Right cardiac atrium (tissue), 5 donors: ENCODE data around the gene TPRKB. TPM values are rescaled to one million over a fixed set of nuclear protein-coding genes. Genes with fewer than 3 reads are reported as not detected.
"Not testable (repeated sequence)": the region's sequence is repeated elsewhere in the genome, so short reads cannot be mapped to it uniquely, and the experiment has no call there.

Experiments
- ATAC-seq, 2 donors: fragments of 200-7000 bp; cut with Tn5 transposase; one replicate each; pipeline versions ENCODE4 v1.8.0 to v1.9.1; 2020; ENCODE audit warnings: moderate library complexity in 2 of 2, mild to moderate bottlenecking in 1 of 2
- DNase-seq, 3 donors: peaks; one replicate each; pipeline ENCODE4 v3.0.0-alpha.2; 2020
- H3K27ac ChIP-seq: one replicate; pipeline ENCODE4 v1.5.1; 2013; ENCODE audit warnings: mild to moderate bottlenecking, low read length, control low read depth, moderate library complexity
- H3K27me3 ChIP-seq: one replicate; pipeline ENCODE4 v1.6.1; 2013; ENCODE audit not compliant: control insufficient read depth, insufficient read depth
- H3K4me1 ChIP-seq: one replicate; pipeline ENCODE4 v1.6.1; 2013; ENCODE audit warnings: low read length; ENCODE audit not compliant: control insufficient read depth, insufficient read depth
- H3K4me3 ChIP-seq: one replicate; pipeline ENCODE4 v1.5.1; 2013; ENCODE audit warnings: low read length, control low read depth
- H3K9me3 ChIP-seq: one replicate; pipeline ENCODE4 v1.6.1; 2013; ENCODE audit warnings: low read length; ENCODE audit not compliant: control insufficient read depth
- WGBS: extraction: QIAGEN DNeasy Blood & Tissue Kit; methylation state at CpG from one replicate; pipeline ENCODE4 v1.1.7; 2013; 5-methylcytosine and 5-hydroxymethylcytosine counted together
- intact Hi-C, 4 donors: fragments of 100-400 bp; cut with DNase I; formaldehyde crosslinking; loops; one replicate each; pipeline versions ENCODE4 v1.11.0 to v1.14.0; 2022 to 2023
- polyA plus RNA-seq: library from polyadenylated mRNA; stranded (reverse); fragments of 200-250 nt; gene quantifications from one replicate; pipeline ENCODE4 v1.2.3, GENCODE V29; 2013
- total RNA-seq, 4 donors: library from RNA; stranded (reverse); fragmentation: NEBNext Ultra II Directional; extraction: Animal tissue kit (Norgen Biotek cat#: 25700); gene quantifications; one replicate each; pipeline ENCODE4 v1.2.1, GENCODE V29; 2021
- donor health status: healthy with polysubstance abuse.
- donor health status: DM: no; HTN: yes; CAD: no.
- donor health status: DM: no; HTN: no; CAD: no.
- donor health status: DM: no; HTN: yes; CAD: no; lungs with severe emphysema.
- donor health status: DM: yes; HTN: yes; CAD: no.

The TPRKB gene
- total and polyA plus RNA-seq, 5 donors, result 19.2 to 74.1 (median 28.9) TPM

- not testable (repeated sequence) for H3K27ac ChIP-seq, DNase-seq, H3K27me3 ChIP-seq, H3K4me1 ChIP-seq, H3K9me3 ChIP-seq, H3K4me3 ChIP-seq
- ATAC-seq, result peak; percentile 29 to 35
- 43% methylated on average over 9 of the region's 9 CpGs for WGBS
- intact Hi-C loops, result loop anchor here in 1 of 4 donors (10.0 kb wide), 1 partner anchor 90 kb away; no protein-coding TSS in a partner anchor
Observed at GRCh38 chr2:73684905-73685304, 52.2 kb downstream of the TPRKB start.

- not testable (repeated sequence) for H3K4me3 ChIP-seq, H3K27me3 ChIP-seq, H3K4me1 ChIP-seq, ATAC-seq, H3K9me3 ChIP-seq, H3K27ac ChIP-seq
- peak in 1 of 3 donors; percentile 41 for DNase-seq
- 83% methylated on average over 1 of the region's 1 CpG for WGBS
- intact Hi-C loops, result loop anchor here in 1 of 4 donors (10.0 kb wide), 1 partner anchor 90 kb away; no protein-coding TSS in a partner anchor
Observed at GRCh38 chr2:73684325-73684724, 52.8 kb downstream of the TPRKB start.

- DNase-seq (peak in 1 of 3 donors; percentile 45), ATAC-seq (peak; percentile 35 to 65)
- not testable (repeated sequence) for H3K27me3 ChIP-seq, H3K27ac ChIP-seq, H3K4me1 ChIP-seq, H3K4me3 ChIP-seq, H3K9me3 ChIP-seq
- 19% methylated on average over 5 of the region's 5 CpGs for WGBS
- intact Hi-C loops, result loop anchor here in 1 of 4 donors (10.0 kb wide), 1 partner anchor 95 kb away; no protein-coding TSS in a partner anchor
Observed at GRCh38 chr2:73679951-73680571, 57.1 kb downstream of the TPRKB start.

Other genes with a start within 250 kb of the TPRKB start
- gene NAT8, start 94.9 kb downstream of the TPRKB start, total RNA-seq, result not detected
- not detected for gene NAT8, start 94.9 kb downstream of the TPRKB start, polyA plus RNA-seq
- 10 to 100 TPM; 13.0 to 16.2 (median 14.4) TPM for gene DUSP11, start 42.8 kb upstream of the TPRKB start, total RNA-seq
- 14.7 TPM for gene DUSP11, start 42.8 kb upstream of the TPRKB start, polyA plus RNA-seq
- gene C2orf78, start 46.8 kb upstream of the TPRKB start, total RNA-seq, result not detected
- not detected for gene C2orf78, start 46.8 kb upstream of the TPRKB start, polyA plus RNA-seq
- 10 to 100 TPM; 33.6 to 48.0 (median 41.3) TPM for gene STAMBP, start 91.6 kb upstream of the TPRKB start, total RNA-seq
- gene STAMBP, start 91.6 kb upstream of the TPRKB start, polyA plus RNA-seq, result 36.0 TPM
- 10 to 100 TPM in 1 of 4 donors, 1 to 10 TPM in 3; 1.4 to 26.4 (median 5.2) TPM for gene ACTG2, start 155.7 kb upstream of the TPRKB start, total RNA-seq
- gene ACTG2, start 155.7 kb upstream of the TPRKB start, polyA plus RNA-seq, result 33.6 TPM
- 10 to 100 TPM; 20.2 to 29.0 (median 26.7) TPM for gene DGUOK, start 189.5 kb upstream of the TPRKB start, total RNA-seq
- 47.4 TPM for gene DGUOK, start 189.5 kb upstream of the TPRKB start, polyA plus RNA-seq
- 1 to 10 TPM; 2.5 to 3.3 (median 2.9) TPM for gene TET3, start 247.6 kb upstream of the TPRKB start, total RNA-seq
- gene TET3, start 247.6 kb upstream of the TPRKB start, polyA plus RNA-seq, result 1.1 TPM